H1 (cell line): Measurements from ENCODE around the gene TCERG1L. TPM values are rescaled to one million over a fixed set of nuclear protein-coding genes. Genes with fewer than 3 reads are reported as not detected.

Experiments
- ATF3 ChIP-seq: IDR thresholded peaks from 2 replicates; pipeline ENCODE4 v1.6.1; 2011; ENCODE audit warnings: low read depth, mild to moderate bottlenecking, low read length; ENCODE audit not compliant: insufficient read depth
- CHD2 ChIP-seq: IDR thresholded peaks from 2 replicates; pipeline ENCODE4 v1.6.1; 2012; ENCODE audit warnings: low read length, improper control_type of control experiment
- CHD7 ChIP-seq: fragments of 300-600 bp; sonication (generic); IDR thresholded peaks from 2 replicates; pipeline ENCODE4 v1.7.1; 2012; ENCODE audit warnings: low read length, moderate library complexity, mild to moderate bottlenecking, inconsistent platforms; ENCODE audit not compliant: insufficient replicate concordance
- EGR1 ChIP-seq: IDR thresholded peaks from 2 replicates; pipeline ENCODE4 v1.6.1; 2011; ENCODE audit warnings: low read depth, low read length, borderline replicate concordance
- FOSL1 ChIP-seq: IDR thresholded peaks from 2 replicates; pipeline ENCODE4 v1.6.1; 2011; ENCODE audit warnings: mild to moderate bottlenecking, low read depth, low read length, moderate library complexity; ENCODE audit not compliant: insufficient read depth
- GTF2F1 ChIP-seq: IDR thresholded peaks from 2 replicates; pipeline ENCODE4 v1.6.1; 2012; ENCODE audit warnings: low read depth, low read length, improper control_type of control experiment, borderline replicate concordance
- KDM1A ChIP-seq: fragments of 200-600, 300-600 bp; sonication (generic); IDR thresholded peaks from 2 replicates; pipeline ENCODE4 v1.7.1; 2016; ENCODE audit warnings: mild to moderate bottlenecking, low read length, borderline replicate concordance
- RAD21 ChIP-seq, 2 experiments: IDR thresholded peaks in 1 of 2; conservative IDR thresholded peaks in 1 of 2; 2 replicates each; pipeline ENCODE4 v1.6.1; 2011; ENCODE audit warnings: low read depth in 2 of 2, low read length in 2 of 2, improper control_type of control experiment in 1 of 2, inconsistent platforms in 1 of 2, mild to moderate bottlenecking in 1 of 2, moderate library complexity in 1 of 2
- TAF1 ChIP-seq: IDR thresholded peaks from 2 replicates; pipeline ENCODE4 v1.6.1; 2011; ENCODE audit warnings: mild to moderate bottlenecking, low read depth, low read length
- polyA plus RNA-seq, 7 experiments: library from polyadenylated mRNA; depleted of rRNA in 3 of 7; stranded (reverse) in 5 of 7; unstranded in 2 of 7; fragments of >200 nt in 5 of 7; fragments of 200-250 nt in 2 of 7; gene quantifications; 1 replicate in 5 of 7; 2 replicates in 1 of 7; 4 replicates in 1 of 7; pipeline versions ENCODE4 v1.2.1 to v1.2.3, GENCODE V29; 2011 to 2013; ENCODE audit warnings: missing spikeins in 2 of 7, mixed read lengths in 2 of 7
- total RNA-seq: library from RNA; stranded (reverse); fragmentation: NEBNext Ultra II Directional; extraction: Animal tissue kit (Norgen Biotek cat#: 25700); gene quantifications from 2 replicates; pipeline ENCODE4 v1.2.1, GENCODE V29; 2021

Gene TCERG1L
- total and polyA plus RNA-seq, 2 of the 8 experiments (the other 6 are each of a cell fraction or from before 2014, with no cell fraction given) = 3.9 to 6.9 TPM

- TF ChIP-seq CHD7 = no peak
- TF ChIP-seq FOSL1 = no peak
- no peak for TF ChIP-seq RAD21 (IDR thresholded peaks at IDR 0.05 in 1 of 2, conservative IDR thresholded peaks at IDR 0.05 in 1 of 2; ENCODE audit: low read depth in 2 of 2, low read length in 2 of 2)
- TF ChIP-seq ATF3 = no peak
- no peak for TF ChIP-seq TAF1
- no peak for TF ChIP-seq EGR1
- no peak for TF ChIP-seq KDM1A
- no peak for TF ChIP-seq CHD2
- TF ChIP-seq GTF2F1 = no peak
Measured at GRCh38 chr10:131063311-131063710, 248.2 kb downstream of the TCERG1L start (continued).
